ENCODE data around the gene SRGAP1.

The SRGAP1 gene

GRCh38 chr12:64207453-64207852, 363.0 kb downstream of the SRGAP1 start:
- TF ChIP-seq FOXP2 (optimal IDR thresholded peaks at IDR 0.05; ENCODE audit: borderline replicate concordance, extremely low read depth, extremely low read length, insufficient read depth): no peak
- no peak for TF ChIP-seq POLR2AphosphoS5 (IDR thresholded peaks at IDR 0.05; ENCODE audit: low read depth, low read length)
- TF ChIP-seq REST (IDR thresholded peaks at IDR 0.05; ENCODE audit: insufficient read depth in 1 of 2, low read depth in 2 of 2, low read length in 2 of 2): no peak
- TF ChIP-seq TAF1 (IDR thresholded peaks at IDR 0.05; ENCODE audit: borderline replicate concordance, insufficient read depth, low read length): no peak

Measured in PFSK-1 (cell line).